GDM1 (cell line): ENCODE results near the gene PHGDH.

Experiments used
- DNase-seq: peaks from one replicate; lab custom pipeline; 2025; lab: John Stamatoyannopoulos, UW

PHGDH gene

DNA sequence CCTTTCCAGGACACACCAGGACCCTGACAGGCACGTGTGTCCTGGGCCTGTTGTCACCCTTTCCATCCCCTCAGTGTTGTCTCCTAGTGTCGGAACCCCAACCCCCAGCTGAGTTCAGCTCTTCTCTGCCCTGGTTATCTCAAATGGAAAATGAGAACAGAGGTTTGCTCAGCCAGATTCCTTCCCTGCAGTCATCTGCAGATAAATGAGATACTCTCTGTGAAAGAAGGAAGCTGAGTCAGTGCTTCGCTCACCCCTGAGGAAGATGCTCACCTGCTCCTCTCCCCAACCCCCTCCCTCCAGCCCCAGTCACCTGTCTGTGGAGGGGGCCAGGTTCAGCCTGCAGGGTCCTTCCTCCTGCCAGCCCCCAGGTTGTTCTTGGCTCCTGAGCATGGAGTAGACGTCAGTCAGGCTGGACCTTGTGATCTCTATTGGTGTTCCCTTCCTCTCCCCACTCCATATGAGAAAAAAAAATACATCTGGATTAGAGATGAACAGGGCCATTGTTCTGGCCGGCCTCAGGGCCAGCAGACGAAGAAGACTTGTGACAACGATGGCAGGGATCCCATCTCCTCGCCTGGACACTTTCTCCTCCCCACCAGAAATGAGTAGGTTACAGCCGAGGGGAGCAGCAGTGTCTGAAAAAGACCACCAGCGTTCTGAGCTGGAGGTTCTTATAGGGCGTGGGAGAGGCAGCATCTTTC lies 20.9 kb downstream of the PHGDH start:
- no peak for DNase-seq

DNA sequence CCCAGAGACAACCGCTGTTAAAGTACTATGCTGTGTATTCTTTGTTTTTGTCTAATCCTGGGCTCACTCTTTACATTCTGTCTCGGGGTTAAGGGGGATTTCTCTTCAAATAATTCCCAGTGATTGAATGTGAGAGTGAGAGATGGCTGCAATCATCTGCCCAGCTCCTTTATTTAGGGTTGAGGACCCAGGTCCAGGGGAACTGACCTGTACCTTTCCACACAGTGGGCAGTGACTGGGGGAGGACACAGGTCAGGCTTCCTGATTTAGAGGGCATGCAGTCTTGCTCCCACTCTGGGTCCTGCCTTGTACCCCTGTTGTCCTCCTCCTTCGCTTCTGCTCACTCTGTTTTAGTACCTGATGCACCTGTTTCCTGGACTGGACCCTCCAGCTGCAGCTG lies 22.0 kb downstream of the PHGDH start:
- no peak for DNase-seq

DNA sequence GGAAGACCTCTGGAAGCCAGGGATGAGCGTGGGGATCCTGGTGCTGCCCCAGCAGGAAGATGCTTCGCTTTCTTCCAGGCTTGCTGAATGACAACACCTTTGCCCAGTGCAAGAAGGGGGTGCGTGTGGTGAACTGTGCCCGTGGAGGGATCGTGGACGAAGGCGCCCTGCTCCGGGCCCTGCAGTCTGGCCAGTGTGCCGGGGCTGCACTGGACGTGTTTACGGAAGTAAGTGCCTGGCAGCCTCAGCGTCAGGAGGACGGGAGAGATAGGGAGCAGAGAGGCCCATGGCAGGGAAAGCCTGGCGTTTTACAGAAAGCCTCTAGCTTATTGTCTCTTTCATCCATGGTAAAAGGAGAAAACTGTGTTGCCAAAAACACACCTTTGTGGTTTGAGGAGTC lies 23.5 kb downstream of the PHGDH start:
- DNase-seq = no peak

DNA sequence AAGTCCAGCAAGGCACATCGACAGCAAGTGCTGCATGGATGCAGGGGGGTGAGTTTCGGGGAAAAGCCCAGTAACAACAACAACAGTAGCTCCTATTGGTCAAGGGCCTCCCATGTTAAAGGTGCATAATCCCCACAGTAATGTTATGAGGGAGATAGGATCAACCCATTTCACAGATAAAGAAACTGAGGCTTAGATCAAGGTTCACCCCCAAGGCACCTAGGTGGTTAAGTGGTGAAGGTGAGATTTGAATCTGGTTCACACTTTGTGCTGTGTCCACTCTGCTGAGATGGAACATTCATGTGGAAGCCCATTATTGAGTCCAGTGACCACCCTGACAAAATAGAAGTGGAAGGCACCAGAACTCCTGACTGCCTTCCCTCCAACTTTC lies 24.9 kb downstream of the PHGDH start:
- no peak for DNase-seq

DNA sequence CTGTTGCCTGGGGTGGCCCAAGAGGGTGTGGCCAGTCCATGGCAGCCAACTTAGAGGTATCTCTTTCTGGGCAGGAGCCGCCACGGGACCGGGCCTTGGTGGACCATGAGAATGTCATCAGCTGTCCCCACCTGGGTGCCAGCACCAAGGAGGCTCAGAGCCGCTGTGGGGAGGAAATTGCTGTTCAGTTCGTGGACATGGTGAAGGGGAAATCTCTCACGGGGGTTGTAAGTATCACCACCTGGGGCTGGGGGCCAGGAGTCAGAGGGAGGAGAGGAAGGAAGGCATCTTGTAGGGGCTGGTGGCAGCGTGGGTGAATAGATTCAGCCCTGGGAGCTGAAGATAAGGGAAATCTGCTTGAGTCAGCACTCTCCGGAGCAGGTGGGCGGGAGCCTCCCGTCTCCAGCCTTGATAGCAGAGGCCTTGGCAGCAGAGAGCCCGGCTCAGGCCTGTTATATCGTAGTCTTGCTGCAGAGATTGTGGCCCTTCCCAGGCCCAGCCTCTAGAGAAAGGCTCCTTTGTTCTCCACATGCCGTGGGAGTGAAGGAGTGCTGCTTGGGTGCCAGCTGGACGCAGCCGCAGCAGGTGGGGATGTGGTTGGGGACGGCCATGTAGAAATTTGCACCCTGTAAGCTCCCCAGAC lies 25.4 kb downstream of the PHGDH start:
- no peak for DNase-seq

DNA sequence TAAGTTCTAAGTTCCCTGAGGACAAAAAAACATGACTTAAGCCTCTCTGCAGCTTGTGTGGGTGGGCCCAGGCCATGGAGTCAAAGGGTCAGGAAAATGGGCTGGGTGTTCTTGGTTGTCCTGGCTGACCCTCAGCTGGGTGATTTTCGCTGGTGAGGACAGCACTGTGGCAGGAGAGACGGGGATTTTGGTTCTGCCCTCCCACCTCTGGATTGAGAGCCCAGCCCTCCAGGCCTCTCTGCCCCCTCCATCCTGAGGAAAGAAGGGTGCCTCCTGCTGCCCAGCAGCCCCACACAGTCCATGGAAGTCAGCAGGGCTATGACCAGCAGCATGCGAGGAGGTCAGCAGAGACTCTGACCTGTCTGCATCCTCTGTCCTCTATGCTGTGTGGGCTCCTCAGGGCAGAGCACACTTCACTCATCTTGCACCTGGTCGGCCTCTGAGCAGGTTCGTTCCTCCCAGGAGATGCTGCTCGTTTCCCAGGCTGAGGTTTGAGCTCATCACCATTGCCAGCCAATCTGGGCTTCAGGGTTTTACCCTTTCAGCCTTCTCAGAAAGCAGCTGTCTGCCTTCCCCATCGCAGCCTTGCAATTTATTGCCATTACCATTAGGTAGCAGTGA lies 26.5 kb downstream of the PHGDH start:
- DNase-seq = no peak

DNA sequence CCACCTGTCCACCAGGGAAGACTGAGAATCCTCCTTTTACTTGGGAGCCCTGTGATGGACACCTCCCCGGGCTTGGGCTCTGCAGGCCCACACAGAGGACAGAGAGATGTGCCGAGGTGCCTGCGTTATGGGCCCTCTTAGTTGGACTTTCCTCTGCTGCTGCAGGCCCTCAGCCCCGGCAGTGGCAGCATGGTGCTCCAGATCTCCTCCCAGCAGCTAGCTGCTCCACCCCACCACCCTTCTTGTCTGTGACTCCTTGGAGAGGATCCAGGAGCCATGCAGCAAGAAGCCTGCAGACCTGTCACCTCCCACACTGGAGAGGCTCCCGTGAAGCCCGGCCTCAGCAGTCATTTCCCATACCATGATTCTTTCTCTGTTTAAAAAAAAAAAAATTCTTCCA lies 27.4 kb downstream of the PHGDH start:
- DNase-seq = no peak

DNA sequence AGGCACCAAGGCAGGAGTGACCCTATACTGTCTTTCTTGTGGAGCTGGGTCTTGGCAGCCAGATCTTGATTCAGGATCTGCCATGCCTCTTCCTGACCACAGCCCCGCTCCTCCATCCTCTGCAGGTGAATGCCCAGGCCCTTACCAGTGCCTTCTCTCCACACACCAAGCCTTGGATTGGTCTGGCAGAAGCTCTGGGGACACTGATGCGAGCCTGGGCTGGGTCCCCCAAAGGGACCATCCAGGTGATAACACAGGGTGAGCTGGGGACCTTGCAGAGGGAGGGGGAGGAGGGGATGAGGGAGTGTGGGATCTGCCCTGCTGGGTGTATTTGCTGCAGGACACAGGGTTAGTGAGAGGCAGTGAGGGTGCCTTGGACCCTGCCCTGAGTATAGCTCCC lies 28.5 kb downstream of the PHGDH start:
- no peak for DNase-seq

- no peak for DNase-seq
These were observed 29.4 kb downstream of the PHGDH start for GRCh38 chr1:119740896-119741780.

- DNase-seq = no peak
These were observed 30.5 kb downstream of the PHGDH start for GRCh38 chr1:119742202-119742601.

GRCh38 chr1:119742677-119743076 lies 30.9 kb downstream of the PHGDH start:
- no peak for DNase-seq

GRCh38 chr1:119743308-119743707 lies 31.6 kb downstream of the PHGDH start:
- DNase-seq = no peak

GRCh38 chr1:119743776-119744597 lies 32.3 kb downstream of the PHGDH start:
- DNase-seq = peak; percentile 53

GRCh38 chr1:119744598-119744942 lies 32.8 kb downstream of the PHGDH start:
- no peak for DNase-seq

- no peak for DNase-seq
These were observed 33.3 kb downstream of the PHGDH start for GRCh38 chr1:119745034-119745433.

DNA sequence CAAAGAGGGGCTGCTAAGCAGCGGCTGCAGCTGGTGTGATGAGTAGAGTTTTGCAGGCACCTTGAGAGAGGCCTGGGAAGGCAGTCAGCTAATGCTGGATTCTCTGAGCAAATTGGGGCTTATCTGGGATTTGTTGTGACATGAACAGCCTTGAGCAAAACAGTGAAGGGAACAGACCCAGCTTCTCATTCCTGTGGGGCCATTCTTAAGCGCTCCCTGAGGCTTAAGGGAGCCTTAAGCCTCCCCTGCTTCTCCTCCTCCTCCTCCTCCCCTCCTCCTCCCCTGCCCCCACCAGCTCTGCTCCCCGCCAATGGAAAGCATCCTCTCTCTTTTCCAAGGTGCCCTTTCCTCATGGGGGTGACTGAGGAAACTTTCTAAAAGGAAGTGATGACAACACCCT lies 35.7 kb downstream of the PHGDH start:
- no peak for DNase-seq

DNA sequence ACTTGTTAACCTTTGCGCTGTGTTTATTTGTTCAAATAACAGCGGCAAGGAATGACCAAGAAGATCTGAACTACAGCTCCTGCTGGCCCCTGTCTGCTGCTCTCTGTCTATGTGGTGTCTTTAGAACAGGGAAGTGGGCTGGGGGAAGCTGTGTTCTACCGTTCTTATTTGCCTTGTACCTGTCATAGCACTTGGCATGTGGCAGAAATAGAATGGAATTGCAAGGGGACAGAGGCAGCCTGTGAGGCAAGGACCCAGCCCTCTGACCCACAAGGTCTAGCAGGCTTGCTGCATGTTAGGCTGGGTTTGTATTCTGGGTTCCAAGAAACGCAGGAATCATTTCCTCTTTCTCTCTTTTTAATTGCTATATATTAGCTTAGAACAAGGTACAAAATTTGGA lies 36.3 kb downstream of the PHGDH start:
- no peak for DNase-seq

DNA sequence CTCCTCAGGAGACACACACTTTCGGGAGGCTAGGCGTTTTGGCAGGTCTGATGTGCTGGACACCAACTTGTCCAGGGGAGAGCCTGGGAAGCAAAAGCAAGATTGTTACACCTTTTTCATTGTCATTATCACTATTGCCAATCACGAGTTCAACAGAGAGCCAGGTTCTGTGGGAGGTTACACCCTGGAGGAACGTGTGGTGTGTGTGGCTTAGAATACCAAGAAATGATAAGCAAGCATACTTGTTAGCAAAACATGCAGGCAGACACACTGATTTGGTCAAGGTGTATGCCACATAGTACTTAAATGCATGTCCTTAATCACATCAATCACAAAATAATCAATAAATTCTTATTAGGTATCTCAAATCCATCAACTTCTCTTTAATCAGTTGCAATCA lies 40.9 kb downstream of the PHGDH start:
- DNase-seq = no peak

- no peak for DNase-seq
These were observed 46.9 kb downstream of the PHGDH start for GRCh38 chr1:119758584-119758983.

- DNase-seq = no peak
These were observed 50.7 kb downstream of the PHGDH start for GRCh38 chr1:119762409-119762808.

GRCh38 chr1:119762953-119763352 lies 51.2 kb downstream of the PHGDH start:
- DNase-seq = no peak

DNA sequence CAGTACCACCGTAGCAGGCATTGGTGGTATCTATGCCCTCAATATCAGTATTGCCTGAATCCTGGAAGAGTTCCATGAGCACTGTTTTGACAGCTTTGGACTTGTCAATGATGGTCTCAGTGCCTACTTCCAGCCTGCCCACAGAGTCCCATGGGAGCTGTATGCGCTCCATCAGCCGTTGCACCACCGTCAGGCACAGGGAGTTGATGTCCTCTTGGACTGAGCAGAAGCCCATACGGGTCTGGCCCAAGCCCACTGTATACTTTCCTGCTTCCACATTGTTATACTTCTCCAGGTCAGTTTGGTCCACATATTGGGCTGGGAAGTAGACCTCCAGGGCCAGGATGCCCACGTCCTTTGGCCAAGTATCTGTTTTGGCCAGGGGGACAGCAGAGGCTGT lies 52.5 kb downstream of the PHGDH start:
- DNase-seq = no peak
